ENCODE measurements around the gene RIPOR1. TPM values are rescaled to one million over a fixed set of nuclear protein-coding genes. Genes with fewer than 3 reads are reported as not detected.
A peak's percentile ranks its signal among the peaks of the same experiment; 100 is the strongest.
"Not testable (repeated sequence)": the region's sequence is repeated elsewhere in the genome, so short reads cannot be mapped to it uniquely, and the experiment has no call there.

Gene RIPOR1
- total RNA-seq, 1 experiment from 2014 or later = 59.0 TPM

- intact Hi-C loops (cut with micrococcal nuclease; ENCODE audit: unreplicated experiment) = no loop called here
- H3K36me3 Mint-ChIP-seq (ENCODE audit: insufficient read depth, unreplicated experiment) = peaks cover 29% of the 10 kb centered on the region
- BruUV-seq (replicated peaks) = no TSS peak
- no peaks in the 10 kb centered on the region for H3K27me3 Mint-ChIP-seq (ENCODE audit: unreplicated experiment)
- no peak overlapping the region for H3K27ac Mint-ChIP-seq (ENCODE audit: unreplicated experiment)
- H3K4me1 Mint-ChIP-seq (ENCODE audit: low read depth, unreplicated experiment) = peaks cover 10% of the 10 kb centered on the region
- DNase-seq = no peak
- CTCF ChIA-PET = no interaction called here
- H3K4me3 Mint-ChIP-seq (ENCODE audit: low read depth, unreplicated experiment) = peak overlapping the region; percentile 100
- no peaks in the 10 kb centered on the region for H3K9me3 Mint-ChIP-seq (ENCODE audit: low read depth, unreplicated experiment)
- no peak for TF ChIP-seq CTCF (IDR thresholded peaks at IDR 0.05; ENCODE audit: unreplicated experiment)
Observed at GRCh38 chr16:67482233-67482924, 46.2 kb upstream of the RIPOR1 start.

GRCh38 chr16:67483150-67483549 lies 45.5 kb upstream of the RIPOR1 start, which contains the start of gene AGRP:
Gene AGRP (minus strand): TSS chr16:67483547. CDS start chr16:67483398, 149 bp downstream.
- H3K27me3 Mint-ChIP-seq (ENCODE audit: unreplicated experiment) = no peaks in the 10 kb centered on the region
- peaks cover 10% of the 10 kb centered on the region for H3K4me1 Mint-ChIP-seq (ENCODE audit: low read depth, unreplicated experiment)
- intact Hi-C loops (cut with micrococcal nuclease; ENCODE audit: unreplicated experiment) = no loop called here
- no peak within 1 kb of the TSS for H3K27ac Mint-ChIP-seq (ENCODE audit: unreplicated experiment)
- peaks cover 29% of the 10 kb centered on the region for H3K36me3 Mint-ChIP-seq (ENCODE audit: insufficient read depth, unreplicated experiment)
- no peak for DNase-seq
- no peak for TF ChIP-seq CTCF (IDR thresholded peaks at IDR 0.05; ENCODE audit: unreplicated experiment)
- H3K9me3 Mint-ChIP-seq (ENCODE audit: low read depth, unreplicated experiment) = no peaks in the 10 kb centered on the region
- CTCF ChIA-PET = no interaction called here
- no TSS peak for BruUV-seq (replicated peaks)
- no peak within 1 kb of the TSS for H3K4me3 Mint-ChIP-seq (ENCODE audit: low read depth, unreplicated experiment)

- H3K4me1 Mint-ChIP-seq (ENCODE audit: low read depth, unreplicated experiment) = peaks cover 10% of the 10 kb centered on the region
- DNase-seq = no peak
- no peaks in the 10 kb centered on the region for H3K27me3 Mint-ChIP-seq (ENCODE audit: unreplicated experiment)
- H3K36me3 Mint-ChIP-seq (ENCODE audit: insufficient read depth, unreplicated experiment) = peaks cover 29% of the 10 kb centered on the region
- CTCF ChIA-PET = no interaction called here
- H3K9me3 Mint-ChIP-seq (ENCODE audit: low read depth, unreplicated experiment) = no peaks in the 10 kb centered on the region
- BruUV-seq (replicated peaks) = no TSS peak
- intact Hi-C loops (cut with micrococcal nuclease; ENCODE audit: unreplicated experiment) = no loop called here
- no peak overlapping the region for H3K27ac Mint-ChIP-seq (ENCODE audit: unreplicated experiment)
- no peak overlapping the region for H3K4me3 Mint-ChIP-seq (ENCODE audit: low read depth, unreplicated experiment)
- no peak for TF ChIP-seq CTCF (IDR thresholded peaks at IDR 0.05; ENCODE audit: unreplicated experiment)
Observed at GRCh38 chr16:67483731-67484525, 44.7 kb upstream of the RIPOR1 start.

GRCh38 chr16:67486805-67487204 lies 41.8 kb upstream of the RIPOR1 start:
- intact Hi-C loops (cut with micrococcal nuclease; ENCODE audit: unreplicated experiment) = no loop called here
- TF ChIP-seq CTCF (IDR thresholded peaks at IDR 0.05; ENCODE audit: unreplicated experiment) = no peak
- H3K4me3 Mint-ChIP-seq (ENCODE audit: low read depth, unreplicated experiment) = no peak overlapping the region
- DNase-seq = no peak
- peaks cover 5% of the 10 kb centered on the region for H3K36me3 Mint-ChIP-seq (ENCODE audit: insufficient read depth, unreplicated experiment)
- BruUV-seq (replicated peaks) = no TSS peak
- H3K4me1 Mint-ChIP-seq (ENCODE audit: low read depth, unreplicated experiment) = peaks cover 10% of the 10 kb centered on the region
- H3K27ac Mint-ChIP-seq (ENCODE audit: unreplicated experiment) = no peak overlapping the region
- CTCF ChIA-PET = no interaction called here
- H3K9me3 Mint-ChIP-seq (ENCODE audit: low read depth, unreplicated experiment) = no peaks in the 10 kb centered on the region
- H3K27me3 Mint-ChIP-seq (ENCODE audit: unreplicated experiment) = no peaks in the 10 kb centered on the region

- CTCF ChIA-PET; intact Hi-C loops (cut with micrococcal nuclease; ENCODE audit: unreplicated experiment); H3K27me3 Mint-ChIP-seq (ENCODE audit: unreplicated experiment); BruUV-seq (replicated peaks); H3K9me3 Mint-ChIP-seq (ENCODE audit: low read depth, unreplicated experiment); H3K27ac Mint-ChIP-seq (ENCODE audit: unreplicated experiment); DNase-seq; H3K4me1 Mint-ChIP-seq (ENCODE audit: low read depth, unreplicated experiment); H3K36me3 Mint-ChIP-seq (ENCODE audit: insufficient read depth, unreplicated experiment); H3K4me3 Mint-ChIP-seq (ENCODE audit: low read depth, unreplicated experiment): not testable (repeated sequence)
Observed at GRCh38 chr16:67487561-67487960, 41.1 kb upstream of the RIPOR1 start.

Measured in Calu3 (cell line).